ENCODE results near the gene CPNE4.

The CPNE4 gene

GRCh38 chr3:131705558-131706051 lies 329.2 kb downstream of the CPNE4 start:
- Histone ChIP-seq H3K27me3 (ENCODE audit: control insufficient read depth, insufficient read depth, low read length) (no peaks in the 10 kb centered on the region), H3K4me1 (ENCODE audit: control insufficient read depth, insufficient read depth, low read length) (peaks cover 7% of the 10 kb centered on the region), H3K9ac (ENCODE audit: low read depth, low read length) (no peak overlapping the region), H3K9me3 (ENCODE audit: control insufficient read depth, insufficient read depth, low read length) (no peaks in the 10 kb centered on the region), H3K4me3 (ENCODE audit: low read depth, low read length) (no peak overlapping the region), H3K36me3 (ENCODE audit: control insufficient read depth, insufficient read depth, low read length) (no peaks in the 10 kb centered on the region)

GRCh38 chr3:131705099-131705498 lies 329.7 kb downstream of the CPNE4 start:
- H3K4me3 ChIP-seq (ENCODE audit: low read depth, low read length), result no peak overlapping the region
- H3K9ac ChIP-seq (ENCODE audit: low read depth, low read length), result no peak overlapping the region
- no peaks in the 10 kb centered on the region for H3K36me3 ChIP-seq (ENCODE audit: control insufficient read depth, insufficient read depth, low read length)
- H3K9me3 ChIP-seq (ENCODE audit: control insufficient read depth, insufficient read depth, low read length), result no peaks in the 10 kb centered on the region
- H3K4me1 ChIP-seq (ENCODE audit: control insufficient read depth, insufficient read depth, low read length), result peaks cover 7% of the 10 kb centered on the region
- H3K27me3 ChIP-seq (ENCODE audit: control insufficient read depth, insufficient read depth, low read length), result no peaks in the 10 kb centered on the region

- H3K9me3 ChIP-seq (ENCODE audit: control insufficient read depth, insufficient read depth, low read length), result no peaks in the 10 kb centered on the region
- peaks cover 7% of the 10 kb centered on the region for H3K4me1 ChIP-seq (ENCODE audit: control insufficient read depth, insufficient read depth, low read length)
- H3K27me3 ChIP-seq (ENCODE audit: control insufficient read depth, insufficient read depth, low read length), result no peaks in the 10 kb centered on the region
- H3K9ac ChIP-seq (ENCODE audit: low read depth, low read length), result no peak overlapping the region
- no peaks in the 10 kb centered on the region for H3K36me3 ChIP-seq (ENCODE audit: control insufficient read depth, insufficient read depth, low read length)
- no peak overlapping the region for H3K4me3 ChIP-seq (ENCODE audit: low read depth, low read length)
Observed at GRCh38 chr3:131704098-131704497, 330.7 kb downstream of the CPNE4 start.

- no peaks in the 10 kb centered on the region for H3K9me3 ChIP-seq (ENCODE audit: control insufficient read depth, insufficient read depth, low read length)
- H3K9ac ChIP-seq (ENCODE audit: low read depth, low read length), result no peak overlapping the region
- H3K36me3 ChIP-seq (ENCODE audit: control insufficient read depth, insufficient read depth, low read length), result no peaks in the 10 kb centered on the region
- no peaks in the 10 kb centered on the region for H3K27me3 ChIP-seq (ENCODE audit: control insufficient read depth, insufficient read depth, low read length)
- H3K4me1 ChIP-seq (ENCODE audit: control insufficient read depth, insufficient read depth, low read length), result peaks cover 7% of the 10 kb centered on the region
- no peak overlapping the region for H3K4me3 ChIP-seq (ENCODE audit: low read depth, low read length)
Observed at GRCh38 chr3:131702146-131702545, 332.7 kb downstream of the CPNE4 start.

- Histone ChIP-seq H3K27me3 (ENCODE audit: control insufficient read depth, insufficient read depth, low read length) (no peaks in the 10 kb centered on the region), H3K4me3 (ENCODE audit: low read depth, low read length) (no peak overlapping the region), H3K9me3 (ENCODE audit: control insufficient read depth, insufficient read depth, low read length) (no peaks in the 10 kb centered on the region), H3K4me1 (ENCODE audit: control insufficient read depth, insufficient read depth, low read length) (peaks cover 7% of the 10 kb centered on the region), H3K9ac (ENCODE audit: low read depth, low read length) (no peak overlapping the region), H3K36me3 (ENCODE audit: control insufficient read depth, insufficient read depth, low read length) (no peaks in the 10 kb centered on the region)
Observed at GRCh38 chr3:131701153-131701770, 333.6 kb downstream of the CPNE4 start.

- Histone ChIP-seq H3K36me3 (ENCODE audit: control insufficient read depth, insufficient read depth, low read length) (no peaks in the 10 kb centered on the region), H3K4me3 (ENCODE audit: low read depth, low read length) (no peak overlapping the region), H3K9ac (ENCODE audit: low read depth, low read length) (no peak overlapping the region), H3K9me3 (ENCODE audit: control insufficient read depth, insufficient read depth, low read length) (no peaks in the 10 kb centered on the region), H3K27me3 (ENCODE audit: control insufficient read depth, insufficient read depth, low read length) (no peaks in the 10 kb centered on the region), H3K4me1 (ENCODE audit: control insufficient read depth, insufficient read depth, low read length) (no peaks in the 10 kb centered on the region)
Observed at GRCh38 chr3:131699001-131699400, 335.8 kb downstream of the CPNE4 start.

- Histone ChIP-seq H3K4me1 (ENCODE audit: control insufficient read depth, insufficient read depth, low read length) (no peaks in the 10 kb centered on the region), H3K9me3 (ENCODE audit: control insufficient read depth, insufficient read depth, low read length) (no peaks in the 10 kb centered on the region), H3K4me3 (ENCODE audit: low read depth, low read length) (no peak overlapping the region), H3K9ac (ENCODE audit: low read depth, low read length) (no peak overlapping the region), H3K36me3 (ENCODE audit: control insufficient read depth, insufficient read depth, low read length) (no peaks in the 10 kb centered on the region), H3K27me3 (ENCODE audit: control insufficient read depth, insufficient read depth, low read length) (no peaks in the 10 kb centered on the region)
Observed at GRCh38 chr3:131694376-131694775, 340.4 kb downstream of the CPNE4 start.

GRCh38 chr3:131692356-131692755 lies 342.5 kb downstream of the CPNE4 start:
- Histone ChIP-seq H3K27me3 (ENCODE audit: control insufficient read depth, insufficient read depth, low read length) (no peaks in the 10 kb centered on the region), H3K9ac (ENCODE audit: low read depth, low read length) (no peak overlapping the region), H3K4me3 (ENCODE audit: low read depth, low read length) (no peak overlapping the region), H3K36me3 (ENCODE audit: control insufficient read depth, insufficient read depth, low read length) (no peaks in the 10 kb centered on the region), H3K4me1 (ENCODE audit: control insufficient read depth, insufficient read depth, low read length) (no peaks in the 10 kb centered on the region), H3K9me3 (ENCODE audit: control insufficient read depth, insufficient read depth, low read length) (no peaks in the 10 kb centered on the region)

- H3K4me1 ChIP-seq (ENCODE audit: control insufficient read depth, insufficient read depth, low read length), result no peaks in the 10 kb centered on the region
- no peaks in the 10 kb centered on the region for H3K36me3 ChIP-seq (ENCODE audit: control insufficient read depth, insufficient read depth, low read length)
- H3K9ac ChIP-seq (ENCODE audit: low read depth, low read length), result no peak overlapping the region
- no peak overlapping the region for H3K4me3 ChIP-seq (ENCODE audit: low read depth, low read length)
- H3K9me3 ChIP-seq (ENCODE audit: control insufficient read depth, insufficient read depth, low read length), result no peaks in the 10 kb centered on the region
- H3K27me3 ChIP-seq (ENCODE audit: control insufficient read depth, insufficient read depth, low read length), result no peaks in the 10 kb centered on the region
Observed at GRCh38 chr3:131690800-131691199, 344.0 kb downstream of the CPNE4 start.

GRCh38 chr3:131688370-131688769 lies 346.4 kb downstream of the CPNE4 start:
- Histone ChIP-seq H3K9ac (ENCODE audit: low read depth, low read length) (no peak overlapping the region), H3K4me1 (ENCODE audit: control insufficient read depth, insufficient read depth, low read length) (no peaks in the 10 kb centered on the region), H3K9me3 (ENCODE audit: control insufficient read depth, insufficient read depth, low read length) (no peaks in the 10 kb centered on the region), H3K27me3 (ENCODE audit: control insufficient read depth, insufficient read depth, low read length) (no peaks in the 10 kb centered on the region), H3K4me3 (ENCODE audit: low read depth, low read length) (no peak overlapping the region), H3K36me3 (ENCODE audit: control insufficient read depth, insufficient read depth, low read length) (no peaks in the 10 kb centered on the region)

- Histone ChIP-seq H3K9ac (ENCODE audit: low read depth, low read length) (no peak overlapping the region), H3K36me3 (ENCODE audit: control insufficient read depth, insufficient read depth, low read length) (no peaks in the 10 kb centered on the region), H3K9me3 (ENCODE audit: control insufficient read depth, insufficient read depth, low read length) (no peaks in the 10 kb centered on the region), H3K27me3 (ENCODE audit: control insufficient read depth, insufficient read depth, low read length) (no peaks in the 10 kb centered on the region), H3K4me1 (ENCODE audit: control insufficient read depth, insufficient read depth, low read length) (peaks cover 6% of the 10 kb centered on the region), H3K4me3 (ENCODE audit: low read depth, low read length) (no peak overlapping the region)
Observed at GRCh38 chr3:131669600-131669999, 365.2 kb downstream of the CPNE4 start.

GRCh38 chr3:131658771-131659170 lies 376.0 kb downstream of the CPNE4 start:
- H3K9me3 ChIP-seq (ENCODE audit: control insufficient read depth, insufficient read depth, low read length), result no peaks in the 10 kb centered on the region
- no peak overlapping the region for H3K9ac ChIP-seq (ENCODE audit: low read depth, low read length)
- H3K36me3 ChIP-seq (ENCODE audit: control insufficient read depth, insufficient read depth, low read length), result no peaks in the 10 kb centered on the region
- no peak overlapping the region for H3K4me3 ChIP-seq (ENCODE audit: low read depth, low read length)
- H3K4me1 ChIP-seq (ENCODE audit: control insufficient read depth, insufficient read depth, low read length), result no peaks in the 10 kb centered on the region
- no peaks in the 10 kb centered on the region for H3K27me3 ChIP-seq (ENCODE audit: control insufficient read depth, insufficient read depth, low read length)
